Measurements from ENCODE around the gene BRD4. TPM values are rescaled to one million over a fixed set of nuclear protein-coding genes. Genes with fewer than 3 reads are reported as not detected.

The BRD4 gene
- total and polyA plus RNA-seq, 10 of the 15 experiments (the other 5 are each of a cell fraction or from before 2014, with no cell fraction given): 5.3 to 84.4 (median 11.8) TPM

- ChIA-PET RAD21 (ENCODE audit: unreplicated experiment) (no interaction called here), CTCF (no interaction called here), SMC1A (ENCODE audit: uncharacterized antibody, unreplicated experiment) (no interaction called here), POLR2A (no interaction called here)
- Histone ChIP-seq H3K4me3 (no peak overlapping the region), H3K9ac (ENCODE audit: control insufficient read depth, insufficient read depth, low read length) (no peak overlapping the region), H3K79me2 (ENCODE audit: control insufficient read depth, insufficient read depth, low read length) (no peaks in the 10 kb centered on the region), H2AFZ (ENCODE audit: control insufficient read depth, low read depth, low read length) (no peak overlapping the region), H3K9me3 (replicated peaks; ENCODE audit: control insufficient read depth, insufficient read depth, low read length) (no peaks in the 10 kb centered on the region), H3K4me2 (ENCODE audit: control insufficient read depth, insufficient read depth) (no peak overlapping the region), H3K27ac (ENCODE audit: control insufficient read depth, insufficient read depth) (no peak overlapping the region), H4K20me1 (ENCODE audit: control insufficient read depth, insufficient read depth) (no peaks in the 10 kb centered on the region; the same call in 1 of the 2 replicates), H3K4me1 (ENCODE audit: control insufficient read depth, insufficient read depth, low read length) (no peaks in the 10 kb centered on the region), H3K27me3 (replicated peaks in 1 of 2; ENCODE audit: control insufficient read depth in 2 of 2, insufficient read depth in 2 of 2, low read length in 1 of 2) (no peaks in the 10 kb centered on the region), H3K36me3 (ENCODE audit: control insufficient read depth in 2 of 2, insufficient read depth in 2 of 2, low read length in 1 of 2) (peaks cover 45 to 69% of the 10 kb centered on the region in 2 experiments)
- in situ Hi-C loops (cut with MboI): no loop called here
- ATAC-seq (no peak), DNase-seq (ENCODE audit: low read depth, low spot score) (no peak), FAIRE-seq (no peak)
- 99% methylated on average over 6 of the region's 6 CpGs for WGBS (ENCODE audit: insufficient coverage, insufficient replicate concordance, low lambda C conversion rate, missing lambda C conversion rate)
- no TSS peak for BruUV-seq (replicated peaks)
- intact Hi-C loops (cut with micrococcal nuclease; ENCODE audit: unreplicated experiment): no loop called here
- no peak for TF ChIP-seq YY1 (IDR thresholded peaks at IDR 0.05; ENCODE audit: low read depth, low read length)
- TF ChIP-seq, protein P1, sequence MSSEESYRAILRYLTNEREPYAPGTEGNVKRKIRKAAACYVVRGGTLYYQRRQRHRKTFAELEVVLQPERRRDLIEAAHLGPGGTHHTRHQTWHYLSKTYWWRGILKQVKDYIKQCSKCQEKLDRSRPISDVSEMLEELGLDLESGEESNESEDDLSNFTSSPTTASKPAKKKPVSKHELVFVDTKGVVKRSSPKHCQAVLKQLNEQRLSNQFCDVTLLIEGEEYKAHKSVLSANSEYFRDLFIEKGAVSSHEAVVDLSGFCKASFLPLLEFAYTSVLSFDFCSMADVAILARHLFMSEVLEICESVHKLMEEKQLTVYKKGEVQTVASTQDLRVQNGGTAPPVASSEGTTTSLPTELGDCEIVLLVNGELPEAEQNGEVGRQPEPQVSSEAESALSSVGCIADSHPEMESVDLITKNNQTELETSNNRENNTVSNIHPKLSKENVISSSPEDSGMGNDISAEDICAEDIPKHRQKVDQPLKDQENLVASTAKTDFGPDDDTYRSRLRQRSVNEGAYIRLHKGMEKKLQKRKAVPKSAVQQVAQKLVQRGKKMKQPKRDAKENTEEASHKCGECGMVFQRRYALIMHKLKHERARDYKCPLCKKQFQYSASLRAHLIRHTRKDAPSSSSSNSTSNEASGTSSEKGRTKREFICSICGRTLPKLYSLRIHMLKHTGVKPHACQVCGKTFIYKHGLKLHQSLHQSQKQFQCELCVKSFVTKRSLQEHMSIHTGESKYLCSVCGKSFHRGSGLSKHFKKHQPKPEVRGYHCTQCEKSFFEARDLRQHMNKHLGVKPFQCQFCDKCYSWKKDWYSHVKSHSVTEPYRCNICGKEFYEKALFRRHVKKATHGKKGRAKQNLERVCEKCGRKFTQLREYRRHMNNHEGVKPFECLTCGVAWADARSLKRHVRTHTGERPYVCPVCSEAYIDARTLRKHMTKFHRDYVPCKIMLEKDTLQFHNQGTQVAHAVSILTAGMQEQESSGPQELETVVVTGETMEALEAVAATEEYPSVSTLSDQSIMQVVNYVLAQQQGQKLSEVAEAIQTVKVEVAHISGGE (CRISPR knock-in tag; IDR thresholded peaks at IDR 0.05): no peak
- no peak for TF ChIP-seq CBFB (IDR thresholded peaks at IDR 0.05; ENCODE audit: low read depth)
- TF ChIP-seq RELA (IDR thresholded peaks at IDR 0.05; ENCODE audit: borderline replicate concordance, partially characterized antibody): no peak
- no peak for TF ChIP-seq JUNB (IDR thresholded peaks at IDR 0.05)
- TF ChIP-seq RB1 (IDR thresholded peaks at IDR 0.05; ENCODE audit: borderline replicate concordance): no peak
- no peak for TF ChIP-seq SIN3A (IDR thresholded peaks at IDR 0.05; ENCODE audit: low read depth, low read length)
- TF ChIP-seq BCLAF1 (IDR thresholded peaks at IDR 0.05): no peak
- TF ChIP-seq RELB (IDR thresholded peaks at IDR 0.05; ENCODE audit: low read depth): no peak
- TF ChIP-seq POLR2AphosphoS2 (IDR thresholded peaks at IDR 0.05; ENCODE audit: low read depth, low read length): no peak
- no peak for TF ChIP-seq KLF5 (IDR thresholded peaks at IDR 0.05; ENCODE audit: partially characterized antibody)
- TF ChIP-seq, protein P2, sequence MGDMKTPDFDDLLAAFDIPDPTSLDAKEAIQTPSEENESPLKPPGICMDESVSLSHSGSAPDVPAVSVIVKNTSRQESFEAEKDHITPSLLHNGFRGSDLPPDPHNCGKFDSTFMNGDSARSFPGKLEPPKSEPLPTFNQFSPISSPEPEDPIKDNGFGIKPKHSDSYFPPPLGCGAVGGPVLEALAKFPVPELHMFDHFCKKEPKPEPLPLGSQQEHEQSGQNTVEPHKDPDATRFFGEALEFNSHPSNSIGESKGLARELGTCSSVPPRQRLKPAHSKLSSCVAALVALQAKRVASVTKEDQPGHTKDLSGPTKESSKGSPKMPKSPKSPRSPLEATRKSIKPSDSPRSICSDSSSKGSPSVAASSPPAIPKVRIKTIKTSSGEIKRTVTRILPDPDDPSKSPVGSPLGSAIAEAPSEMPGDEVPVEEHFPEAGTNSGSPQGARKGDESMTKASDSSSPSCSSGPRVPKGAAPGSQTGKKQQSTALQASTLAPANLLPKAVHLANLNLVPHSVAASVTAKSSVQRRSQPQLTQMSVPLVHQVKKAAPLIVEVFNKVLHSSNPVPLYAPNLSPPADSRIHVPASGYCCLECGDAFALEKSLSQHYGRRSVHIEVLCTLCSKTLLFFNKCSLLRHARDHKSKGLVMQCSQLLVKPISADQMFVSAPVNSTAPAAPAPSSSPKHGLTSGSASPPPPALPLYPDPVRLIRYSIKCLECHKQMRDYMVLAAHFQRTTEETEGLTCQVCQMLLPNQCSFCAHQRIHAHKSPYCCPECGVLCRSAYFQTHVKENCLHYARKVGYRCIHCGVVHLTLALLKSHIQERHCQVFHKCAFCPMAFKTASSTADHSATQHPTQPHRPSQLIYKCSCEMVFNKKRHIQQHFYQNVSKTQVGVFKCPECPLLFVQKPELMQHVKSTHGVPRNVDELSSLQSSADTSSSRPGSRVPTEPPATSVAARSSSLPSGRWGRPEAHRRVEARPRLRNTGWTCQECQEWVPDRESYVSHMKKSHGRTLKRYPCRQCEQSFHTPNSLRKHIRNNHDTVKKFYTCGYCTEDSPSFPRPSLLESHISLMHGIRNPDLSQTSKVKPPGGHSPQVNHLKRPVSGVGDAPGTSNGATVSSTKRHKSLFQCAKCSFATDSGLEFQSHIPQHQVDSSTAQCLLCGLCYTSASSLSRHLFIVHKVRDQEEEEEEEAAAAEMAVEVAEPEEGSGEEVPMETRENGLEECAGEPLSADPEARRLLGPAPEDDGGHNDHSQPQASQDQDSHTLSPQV (IDR thresholded peaks at IDR 0.05): no peak
Observed at GRCh38 chr19:15257782-15258181, 74.6 kb downstream of the BRD4 start.
